Measurements from ENCODE around the gene FLT3.

The FLT3 gene

GRCh38 chr13:28022848-28023518 is 77.4 kb downstream of the FLT3 start:
- H3K4me1 ChIP-seq = peaks cover 0 to 5% (median 0%) of the 10 kb centered on the region in 4 donors
- H3K9me3 ChIP-seq = no peaks in the 10 kb centered on the region
- no peak overlapping the region for H3K27ac ChIP-seq
- H3K4me3 ChIP-seq = no peak overlapping the region
- H3K27me3 ChIP-seq = no peaks in the 10 kb centered on the region
- no peak for TF ChIP-seq CTCF (IDR thresholded peaks at IDR 0.05)
- intact Hi-C loops (cut with DNase I; ENCODE audit: low total_unique reads) = no loop called here
- H3K36me3 ChIP-seq = no peaks in the 10 kb centered on the region
- no peak for DNase-seq

- Histone ChIP-seq H3K36me3 (no peaks in the 10 kb centered on the region), H3K27me3 (peaks cover 0 to 12% of the 10 kb centered on the region in 2 donors), H3K9me3 (no peaks in the 10 kb centered on the region), H3K4me1 (no peaks in the 10 kb centered on the region), H3K27ac (no peak overlapping the region), H3K4me3 (no peak overlapping the region)
- no peak for TF ChIP-seq CTCF (IDR thresholded peaks at IDR 0.05)
- DNase-seq = peak in 1 of 2 donors; percentile 2
- intact Hi-C loops (cut with DNase I; ENCODE audit: low total_unique reads) = no loop called here
These were observed 86.1 kb downstream of the FLT3 start for GRCh38 chr13:28014301-28014700.

GRCh38 chr13:28013482-28013881 is 86.9 kb downstream of the FLT3 start:
- no peak for TF ChIP-seq CTCF (IDR thresholded peaks at IDR 0.05)
- no peak for DNase-seq
- no peak overlapping the region for H3K4me3 ChIP-seq
- peaks cover 0 to 12% of the 10 kb centered on the region in 2 donors for H3K27me3 ChIP-seq
- no peaks in the 10 kb centered on the region for H3K4me1 ChIP-seq
- H3K36me3 ChIP-seq = no peaks in the 10 kb centered on the region
- no peaks in the 10 kb centered on the region for H3K9me3 ChIP-seq
- intact Hi-C loops (cut with DNase I; ENCODE audit: low total_unique reads) = no loop called here
- no peak overlapping the region for H3K27ac ChIP-seq

GRCh38 chr13:28012896-28013295 is 87.5 kb downstream of the FLT3 start:
- intact Hi-C loops (cut with DNase I; ENCODE audit: low total_unique reads) = no loop called here

GRCh38 chr13:28012383-28012782 is 88.0 kb downstream of the FLT3 start:
- peaks cover 0 to 12% of the 10 kb centered on the region in 2 donors for H3K27me3 ChIP-seq

More at GRCh38 chr13:28012896-28013295, 87.5 kb downstream of the FLT3 start:
- no peak for TF ChIP-seq CTCF (IDR thresholded peaks at IDR 0.05)
- Histone ChIP-seq H3K27ac (no peak overlapping the region), H3K27me3 (peaks cover 0 to 12% of the 10 kb centered on the region in 2 donors), H3K36me3 (no peaks in the 10 kb centered on the region), H3K9me3 (no peaks in the 10 kb centered on the region), H3K4me3 (no peak overlapping the region), H3K4me1 (no peaks in the 10 kb centered on the region)
- no peak for DNase-seq

More at GRCh38 chr13:28012383-28012782, 88.0 kb downstream of the FLT3 start:
- intact Hi-C loops (cut with DNase I; ENCODE audit: low total_unique reads) = no loop called here
- no peak overlapping the region for H3K4me3 ChIP-seq
- no peaks in the 10 kb centered on the region for H3K4me1 ChIP-seq
- no peak for TF ChIP-seq CTCF (IDR thresholded peaks at IDR 0.05)
- no peak overlapping the region for H3K27ac ChIP-seq
- H3K9me3 ChIP-seq = no peaks in the 10 kb centered on the region
- no peaks in the 10 kb centered on the region for H3K36me3 ChIP-seq
- no peak for DNase-seq
